C4-2B (cell line): ENCODE measurements around the gene NOC3L.

Experiments used
- ZFX ChIP-seq: fragments of 450-650 bp; IDR thresholded peaks from 2 replicates; pipeline ENCODE4 v1.6.1; 2017
- TF ChIP-seq, protein P1 (sequence below): fragments of 450-650 bp; conservative IDR thresholded peaks from 2 replicates; pipeline ENCODE4 v1.5.1; 2017; ENCODE audit warnings: mild to moderate bottlenecking

DNA sequence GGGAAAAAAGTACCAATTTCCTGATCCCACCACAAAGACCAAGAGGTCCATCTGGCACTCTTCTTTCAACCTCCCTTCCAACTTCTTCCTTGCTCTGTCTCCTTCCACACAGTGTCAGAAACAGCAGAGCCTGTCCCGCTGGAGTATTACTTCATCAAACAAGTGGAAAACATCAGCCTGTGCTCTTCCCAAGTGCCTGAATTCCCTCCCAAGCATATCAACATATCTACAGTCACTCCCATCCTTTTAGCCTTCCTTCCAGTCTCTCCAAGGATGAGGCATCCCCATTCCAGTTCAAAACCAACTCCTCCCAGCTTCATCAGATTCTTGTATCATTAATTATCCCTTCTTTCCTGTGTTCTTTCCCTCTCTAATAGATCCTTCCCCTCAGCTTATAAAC is 1.7 kb upstream of the NOC3L start:
- TF ChIP-seq, protein P1, sequence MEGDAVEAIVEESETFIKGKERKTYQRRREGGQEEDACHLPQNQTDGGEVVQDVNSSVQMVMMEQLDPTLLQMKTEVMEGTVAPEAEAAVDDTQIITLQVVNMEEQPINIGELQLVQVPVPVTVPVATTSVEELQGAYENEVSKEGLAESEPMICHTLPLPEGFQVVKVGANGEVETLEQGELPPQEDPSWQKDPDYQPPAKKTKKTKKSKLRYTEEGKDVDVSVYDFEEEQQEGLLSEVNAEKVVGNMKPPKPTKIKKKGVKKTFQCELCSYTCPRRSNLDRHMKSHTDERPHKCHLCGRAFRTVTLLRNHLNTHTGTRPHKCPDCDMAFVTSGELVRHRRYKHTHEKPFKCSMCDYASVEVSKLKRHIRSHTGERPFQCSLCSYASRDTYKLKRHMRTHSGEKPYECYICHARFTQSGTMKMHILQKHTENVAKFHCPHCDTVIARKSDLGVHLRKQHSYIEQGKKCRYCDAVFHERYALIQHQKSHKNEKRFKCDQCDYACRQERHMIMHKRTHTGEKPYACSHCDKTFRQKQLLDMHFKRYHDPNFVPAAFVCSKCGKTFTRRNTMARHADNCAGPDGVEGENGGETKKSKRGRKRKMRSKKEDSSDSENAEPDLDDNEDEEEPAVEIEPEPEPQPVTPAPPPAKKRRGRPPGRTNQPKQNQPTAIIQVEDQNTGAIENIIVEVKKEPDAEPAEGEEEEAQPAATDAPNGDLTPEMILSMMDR, result no peak
- TF ChIP-seq ZFX, result no peak
